ENCODE data around the gene ZNF775. TPM values are rescaled to one million over a fixed set of nuclear protein-coding genes. Genes with fewer than 3 reads are reported as not detected.
A peak's percentile ranks its signal among the peaks of the same experiment; 100 is the strongest.

The ZNF775 gene
- total RNA-seq, 2 donors from 2014 or later: 4.2 to 11.5 TPM

GRCh38 chr7:150402671-150403321, 23.7 kb downstream of the ZNF775 start:
- Histone ChIP-seq H3K36me3 (no peaks in the 10 kb centered on the region), H3K4me1 (ENCODE audit: control insufficient read depth in 1 of 2, low read depth in 2 of 2) (peaks cover 3 to 25% of the 10 kb centered on the region in 2 donors), H3K9me3 (no peaks in the 10 kb centered on the region), H3K27me3 (replicated peaks; ENCODE audit: insufficient read depth) (no peaks in the 10 kb centered on the region), H3K27ac (no peak overlapping the region), H3K4me3 (no peak overlapping the region)
- no peak for ATAC-seq (ENCODE audit: insufficient number of reproducible peaks, low FRiP score, low read depth)
- no peak for TF ChIP-seq CTCF (IDR thresholded peaks at IDR 0.05)
- DNase-seq (ENCODE audit: low spot score): no peak

- Histone ChIP-seq H3K4me1 (ENCODE audit: control insufficient read depth in 1 of 2, low read depth in 2 of 2) (peaks cover 3 to 25% of the 10 kb centered on the region in 2 donors), H3K4me3 (peak overlapping the region; percentile 75), H3K27me3 (replicated peaks; ENCODE audit: insufficient read depth) (no peaks in the 10 kb centered on the region), H3K9me3 (no peaks in the 10 kb centered on the region), H3K27ac (peak overlapping the region; percentile 88 to 97), H3K36me3 (no peaks in the 10 kb centered on the region)
- no peak for TF ChIP-seq CTCF (IDR thresholded peaks at IDR 0.05)
- no peak for ATAC-seq (ENCODE audit: insufficient number of reproducible peaks, low FRiP score, low read depth)
- no peak for DNase-seq (ENCODE audit: low spot score)
Observed at GRCh38 chr7:150403376-150404171, 24.4 kb downstream of the ZNF775 start.

GRCh38 chr7:150404172-150404804, 25.2 kb downstream of the ZNF775 start:
- Histone ChIP-seq H3K4me1 (ENCODE audit: control insufficient read depth in 1 of 2, low read depth in 2 of 2) (peaks cover 3 to 25% of the 10 kb centered on the region in 2 donors), H3K36me3 (no peaks in the 10 kb centered on the region), H3K27me3 (replicated peaks; ENCODE audit: insufficient read depth) (no peaks in the 10 kb centered on the region), H3K4me3 (peak overlapping the region; percentile 75), H3K27ac (peak overlapping the region; percentile 88 to 97), H3K9me3 (no peaks in the 10 kb centered on the region)
- ATAC-seq (ENCODE audit: insufficient number of reproducible peaks, low FRiP score, low read depth) (peak; percentile 8), DNase-seq (ENCODE audit: low spot score) (no peak)
- no peak for TF ChIP-seq CTCF (IDR thresholded peaks at IDR 0.05)

GRCh38 chr7:150404805-150405583, 25.9 kb downstream of the ZNF775 start:
- Histone ChIP-seq H3K4me1 (ENCODE audit: control insufficient read depth in 1 of 2, low read depth in 2 of 2) (peaks cover 3 to 25% of the 10 kb centered on the region in 2 donors), H3K27ac (peak overlapping the region; percentile 88 to 97), H3K9me3 (no peaks in the 10 kb centered on the region), H3K27me3 (replicated peaks; ENCODE audit: insufficient read depth) (no peaks in the 10 kb centered on the region), H3K36me3 (no peaks in the 10 kb centered on the region), H3K4me3 (peak overlapping the region; percentile 75)
- ATAC-seq (ENCODE audit: insufficient number of reproducible peaks, low FRiP score, low read depth) (peak; percentile 72), DNase-seq (ENCODE audit: low spot score) (peak; percentile 54)
- no peak for TF ChIP-seq CTCF (IDR thresholded peaks at IDR 0.05)
